HAP-1 (cell line): ENCODE measurements around the gene TOMM20.
"Not testable (repeated sequence)": the region's sequence is repeated elsewhere in the genome, so short reads cannot be mapped to it uniquely, and the experiment has no call there.

Experiments used
- DNase-seq, 2 experiments: peaks; one replicate each; pipeline ENCODE4 v3.0.0-alpha.2; 2016 to 2020; ENCODE audit warnings: low spot score in 2 of 2
- H3K27me3 ChIP-seq: fragments of 250-450 bp; sonication (Bioruptor Pico); 2 replicates; pipeline ENCODE4 v1.5.1; 2020; ENCODE audit warnings: low read depth, mild to moderate bottlenecking, moderate library complexity
- H3K36me3 ChIP-seq: fragments of 250-450 bp; sonication (Bioruptor Pico); replicated peaks from 2 replicates; pipeline ENCODE4 v1.5.1; 2020; ENCODE audit warnings: mild to moderate bottlenecking
- H3K4me1 ChIP-seq: fragments of 250-450 bp; sonication (Bioruptor Pico); 2 replicates; pipeline ENCODE4 v1.5.1; 2020; ENCODE audit warnings: mild to moderate bottlenecking
- H3K4me3 ChIP-seq: fragments of 250-450 bp; sonication (Bioruptor Pico); 2 replicates; pipeline ENCODE4 v1.5.1; 2020; ENCODE audit warnings: mild to moderate bottlenecking, moderate library complexity
- H3K9me3 ChIP-seq: fragments of 250-450 bp; sonication (Bioruptor Pico); 2 replicates; pipeline ENCODE4 v1.5.1; 2020; ENCODE audit warnings: mild to moderate bottlenecking, moderate library complexity
- in situ Hi-C: fragments of 300-500 bp; cut with MboI; formaldehyde crosslinking; loops from 3 replicates; pipeline ENCODE4 v1.14.3; 2020; ENCODE audit warnings: low sequenced_read_pairs, inconsistent platforms, mixed read lengths

Gene TOMM20

GRCh38 chr1:235077571-235078479, 50.8 kb downstream of the TOMM20 start:
- DNase-seq = no peak
- Histone ChIP-seq H3K4me3 (no peak overlapping the region), H3K36me3 (no peaks in the 10 kb centered on the region), H3K4me1 (no peaks in the 10 kb centered on the region; the same call in 1 of the 2 replicates), H3K9me3 (no peaks in the 10 kb centered on the region), H3K27me3 (no peaks in the 10 kb centered on the region)
- in situ Hi-C loops = loop anchor here (25.0 kb wide), 1 partner anchor 966 kb away; no protein-coding TSS in a partner anchor

- no peak for DNase-seq
- in situ Hi-C loops = loop anchor here (25.0 kb wide), 1 partner anchor 965 kb away; no protein-coding TSS in a partner anchor
- no peaks in the 10 kb centered on the region for H3K9me3 ChIP-seq
- no peaks in the 10 kb centered on the region for H3K36me3 ChIP-seq
- H3K4me3 ChIP-seq = no peak overlapping the region
- H3K27me3 ChIP-seq = no peaks in the 10 kb centered on the region
- no peaks in the 10 kb centered on the region; the same call in 1 of the 2 replicates for H3K4me1 ChIP-seq
These were observed 51.5 kb downstream of the TOMM20 start for GRCh38 chr1:235077163-235077540.

DNA sequence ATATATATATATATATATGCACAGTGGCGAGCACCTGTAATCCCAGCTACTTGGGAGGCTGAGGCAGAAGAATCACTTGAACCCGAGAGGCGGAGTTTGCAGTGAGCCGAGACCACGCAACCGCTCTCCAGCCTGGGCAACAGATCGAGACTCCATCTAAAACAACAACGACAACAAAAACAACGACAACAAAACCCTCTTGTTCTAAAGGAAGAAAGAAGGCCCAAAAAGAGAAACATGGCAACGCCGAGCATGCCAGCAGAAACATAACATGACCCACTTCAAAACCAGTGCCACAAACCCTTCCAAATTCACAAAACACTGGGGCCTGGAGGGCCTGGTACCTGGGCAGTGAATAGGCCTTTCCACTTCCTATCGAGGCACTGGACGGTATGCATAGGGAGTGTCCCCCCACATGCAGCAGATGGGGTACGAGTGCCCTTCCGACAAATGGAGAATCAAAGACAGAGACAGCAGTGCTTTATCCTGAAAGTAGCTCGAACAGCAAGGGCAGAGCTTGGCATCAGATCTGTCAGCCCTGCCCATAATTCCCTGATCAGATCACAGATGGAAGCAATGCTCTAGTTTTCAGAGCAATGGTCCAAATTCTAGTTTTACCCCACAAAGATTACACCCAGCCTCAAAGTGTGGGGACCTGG, 52.0 kb downstream of the TOMM20 start:
- H3K9me3 ChIP-seq = no peaks in the 10 kb centered on the region
- no peaks in the 10 kb centered on the region for H3K27me3 ChIP-seq
- H3K4me3 ChIP-seq = no peak overlapping the region
- in situ Hi-C loops = loop anchor here (25.0 kb wide), 1 partner anchor 964 kb away; no protein-coding TSS in a partner anchor
- H3K36me3 ChIP-seq = no peaks in the 10 kb centered on the region
- no peak for DNase-seq
- H3K4me1 ChIP-seq = no peaks in the 10 kb centered on the region; the same call in 1 of the 2 replicates

- no peaks in the 10 kb centered on the region for H3K9me3 ChIP-seq
- in situ Hi-C loops = loop anchor here (25.0 kb wide), 1 partner anchor 964 kb away; no protein-coding TSS in a partner anchor
- no peaks in the 10 kb centered on the region for H3K27me3 ChIP-seq
- no peaks in the 10 kb centered on the region for H3K36me3 ChIP-seq
- no peak for DNase-seq
- H3K4me3 ChIP-seq = no peak overlapping the region
- no peaks in the 10 kb centered on the region; the same call in 1 of the 2 replicates for H3K4me1 ChIP-seq
These were observed 52.8 kb downstream of the TOMM20 start for GRCh38 chr1:235075777-235076308.

- in situ Hi-C loops = loop anchor here (25.0 kb wide), 1 partner anchor 963 kb away; no protein-coding TSS in a partner anchor
- Histone ChIP-seq H3K4me1 (no peaks in the 10 kb centered on the region; the same call in 1 of the 2 replicates), H3K4me3 (no peak overlapping the region), H3K27me3 (no peaks in the 10 kb centered on the region), H3K36me3 (no peaks in the 10 kb centered on the region), H3K9me3 (no peaks in the 10 kb centered on the region)
- no peak for DNase-seq
These were observed 53.4 kb downstream of the TOMM20 start for GRCh38 chr1:235075048-235075776.

- Histone ChIP-seq H3K27me3 (no peaks in the 10 kb centered on the region), H3K4me3 (no peak overlapping the region), H3K9me3 (no peaks in the 10 kb centered on the region), H3K36me3 (no peaks in the 10 kb centered on the region), H3K4me1 (no peaks in the 10 kb centered on the region; the same call in 1 of the 2 replicates)
- in situ Hi-C loops = loop anchor here (25.0 kb wide), 1 partner anchor 962 kb away; no protein-coding TSS in a partner anchor
- no peak for DNase-seq
These were observed 54.1 kb downstream of the TOMM20 start for GRCh38 chr1:235074523-235075047.

- Histone ChIP-seq H3K9me3 (no peaks in the 10 kb centered on the region), H3K4me1 (no peaks in the 10 kb centered on the region; the same call in 1 of the 2 replicates), H3K27me3 (no peaks in the 10 kb centered on the region), H3K4me3 (no peak overlapping the region), H3K36me3 (no peaks in the 10 kb centered on the region)
- in situ Hi-C loops = no loop called here
- DNase-seq = no peak
These were observed 54.6 kb downstream of the TOMM20 start for GRCh38 chr1:235073968-235074522.

GRCh38 chr1:235073331-235073967, 55.2 kb downstream of the TOMM20 start:
- Histone ChIP-seq H3K4me1 (no peaks in the 10 kb centered on the region; the same call in 1 of the 2 replicates), H3K36me3 (no peaks in the 10 kb centered on the region), H3K27me3 (no peaks in the 10 kb centered on the region), H3K9me3 (no peaks in the 10 kb centered on the region), H3K4me3 (no peak overlapping the region)
- in situ Hi-C loops = no loop called here
- DNase-seq = no peak

GRCh38 chr1:235072577-235072976, 56.1 kb downstream of the TOMM20 start:
- H3K4me1 ChIP-seq, H3K4me3 ChIP-seq, H3K36me3 ChIP-seq, H3K27me3 ChIP-seq, in situ Hi-C loops, H3K9me3 ChIP-seq, DNase-seq: not testable (repeated sequence)

DNA sequence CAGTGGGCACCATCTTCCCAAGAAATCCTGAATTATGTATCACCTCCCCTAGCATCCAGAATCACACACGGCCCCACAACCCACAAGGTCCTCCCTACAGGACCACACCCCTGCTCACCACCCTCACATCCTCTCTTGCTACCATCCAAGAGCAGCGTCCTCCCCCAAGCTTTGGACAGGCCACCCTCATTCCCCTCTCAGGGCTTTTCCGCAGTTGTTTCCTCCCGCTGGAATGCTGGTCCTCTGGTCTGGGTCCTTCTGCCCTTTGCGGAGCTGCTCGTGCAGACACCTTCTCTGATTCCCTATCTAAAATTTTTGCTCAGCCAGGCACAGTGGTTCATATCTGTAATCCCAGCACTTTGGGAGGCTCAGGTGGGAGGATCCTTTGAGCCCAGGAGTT, 56.5 kb downstream of the TOMM20 start:
- Histone ChIP-seq H3K9me3 (no peaks in the 10 kb centered on the region), H3K4me3 (no peak overlapping the region), H3K36me3 (no peaks in the 10 kb centered on the region), H3K4me1 (peaks cover 4% of the 10 kb centered on the region; the same call in 1 of the 2 replicates), H3K27me3 (no peaks in the 10 kb centered on the region)
- in situ Hi-C loops = no loop called here
- DNase-seq = no peak

- in situ Hi-C loops = no loop called here
- H3K4me1 ChIP-seq = peaks cover 4% of the 10 kb centered on the region; the same call in 1 of the 2 replicates
- H3K4me3 ChIP-seq = no peak overlapping the region
- DNase-seq = no peak
- H3K9me3 ChIP-seq = no peaks in the 10 kb centered on the region
- no peaks in the 10 kb centered on the region for H3K36me3 ChIP-seq
- no peaks in the 10 kb centered on the region for H3K27me3 ChIP-seq
These were observed 57.8 kb downstream of the TOMM20 start for GRCh38 chr1:235070819-235071218.
